Thoracic aorta (tissue), 2 donors: ENCODE data around the gene CHRNG. TPM values are rescaled to one million over a fixed set of nuclear protein-coding genes. Genes with fewer than 3 reads are reported as not detected.
"Not testable (repeated sequence)": the region's sequence is repeated elsewhere in the genome, so short reads cannot be mapped to it uniquely, and the experiment has no call there.

Experiments used
- ATAC-seq: fragments of 150-250 bp; one replicate; pipeline ENCODE4 v1.8.0; 2017; ENCODE audit warnings: low read depth; ENCODE audit not compliant: insufficient number of reproducible peaks, low FRiP score
- DNase-seq: peaks from one replicate; pipeline ENCODE4 v3.0.0-alpha.2; 2020; ENCODE audit warnings: low spot score
- H3K27ac ChIP-seq, 2 donors: fragments of 200-600 bp; sonication (generic); 1 replicate in 1 of 2; 2 replicates in 1 of 2; pipeline ENCODE4 v1.5.1; 2016; ENCODE audit warnings: mild to moderate bottlenecking in 2 of 2, moderate library complexity in 2 of 2
- H3K27me3 ChIP-seq: fragments of 200-600 bp; sonication (generic); replicated peaks from 2 replicates; pipeline ENCODE4 v1.6.0; 2016; ENCODE audit warnings: mild to moderate bottlenecking; ENCODE audit not compliant: insufficient read depth
- H3K36me3 ChIP-seq: fragments of 200-600 bp; sonication (generic); one replicate; pipeline ENCODE4 v1.5.1; 2016
- H3K4me1 ChIP-seq, 2 donors: fragments of 200-600 bp; sonication (generic); 1 replicate in 1 of 2; 2 replicates in 1 of 2; pipeline versions ENCODE4 v1.5.1 to v1.6.0; 2016; ENCODE audit warnings: low read depth in 2 of 2, mild to moderate bottlenecking in 1 of 2; ENCODE audit not compliant: control insufficient read depth in 1 of 2
- H3K4me3 ChIP-seq: fragments of 200-600 bp; sonication (generic); 2 replicates; pipeline ENCODE4 v1.5.1; 2016; ENCODE audit warnings: mild to moderate bottlenecking
- H3K9me3 ChIP-seq: fragments of 200-600 bp; sonication (generic); 2 replicates; pipeline ENCODE4 v1.5.1; 2016
- CTCF ChIP-seq: fragments of 200-600 bp; sonication (generic); IDR thresholded peaks from one replicate; pipeline ENCODE4 v1.5.1; 2019; ENCODE audit warnings: antibody characterized with exemption
- total RNA-seq, 2 donors: library from RNA; depleted of rRNA; stranded (reverse); fragments of >200 nt; gene quantifications; one replicate each; pipeline versions ENCODE4 v1.1.0 to v1.2.3, GENCODE V29; 2016

CHRNG gene
- total RNA-seq, 2 donors from 2014 or later, result not detected

- TF ChIP-seq CTCF, result no peak
- no peaks in the 10 kb centered on the region for H3K9me3 ChIP-seq
- H3K4me1 ChIP-seq, result no peaks in the 10 kb centered on the region
- DNase-seq (no peak), ATAC-seq (no peak)
- no peak overlapping the region for H3K4me3 ChIP-seq
- no peaks in the 10 kb centered on the region for H3K27me3 ChIP-seq
- peaks cover 47% of the 10 kb centered on the region for H3K36me3 ChIP-seq
- H3K27ac ChIP-seq, result no peak overlapping the region
Measured at GRCh38 chr2:232563580-232563979, 24.1 kb downstream of the CHRNG start.

- no peaks in the 10 kb centered on the region for H3K27me3 ChIP-seq
- H3K4me3 ChIP-seq, result no peak overlapping the region
- no peak overlapping the region for H3K27ac ChIP-seq
- TF ChIP-seq CTCF, result no peak
- H3K4me1 ChIP-seq, result no peaks in the 10 kb centered on the region
- ATAC-seq (no peak), DNase-seq (no peak)
- peaks cover 65% of the 10 kb centered on the region for H3K36me3 ChIP-seq
- H3K9me3 ChIP-seq, result no peaks in the 10 kb centered on the region
Measured at GRCh38 chr2:232567721-232568120, 28.2 kb downstream of the CHRNG start.

- Histone ChIP-seq H3K36me3 (peaks cover 68% of the 10 kb centered on the region), H3K27me3 (no peaks in the 10 kb centered on the region), H3K4me1 (no peaks in the 10 kb centered on the region), H3K9me3 (no peaks in the 10 kb centered on the region), H3K27ac (no peak overlapping the region), H3K4me3 (no peak overlapping the region)
- no peak for ATAC-seq
- no peak for DNase-seq
- no peak for TF ChIP-seq CTCF
Measured at GRCh38 chr2:232568161-232568560, 28.7 kb downstream of the CHRNG start.

- H3K27me3 ChIP-seq, result no peaks in the 10 kb centered on the region
Measured at GRCh38 chr2:232569541-232569940, 30.0 kb downstream of the CHRNG start.

GRCh38 chr2:232570481-232570880 lies 31.0 kb downstream of the CHRNG start:
- not testable (repeated sequence) for H3K4me3 ChIP-seq, H3K27ac ChIP-seq, DNase-seq, H3K4me1 ChIP-seq, ATAC-seq, H3K9me3 ChIP-seq, H3K27me3 ChIP-seq
- peaks cover 64% of the 10 kb centered on the region for H3K36me3 ChIP-seq

More at GRCh38 chr2:232569541-232569940, 30.0 kb downstream of the CHRNG start:
- Histone ChIP-seq H3K4me1 (no peaks in the 10 kb centered on the region), H3K36me3 (peaks cover 72% of the 10 kb centered on the region), H3K27ac (no peak overlapping the region), H3K9me3 (no peaks in the 10 kb centered on the region), H3K4me3 (no peak overlapping the region)
- TF ChIP-seq CTCF, result no peak
- ATAC-seq (no peak), DNase-seq (no peak)

- ATAC-seq, result no peak
- H3K36me3 ChIP-seq, result peaks cover 59% of the 10 kb centered on the region
- no peak overlapping the region for H3K27ac ChIP-seq
- no peaks in the 10 kb centered on the region for H3K27me3 ChIP-seq
- H3K9me3 ChIP-seq, result no peaks in the 10 kb centered on the region
- H3K4me3 ChIP-seq, result no peak overlapping the region
- H3K4me1 ChIP-seq, result no peaks in the 10 kb centered on the region
- no peak for DNase-seq
- no peak for TF ChIP-seq CTCF
Measured at GRCh38 chr2:232571026-232571474, 31.6 kb downstream of the CHRNG start.
